Mucosa of rectum (tissue), 2 donors: Measurements from ENCODE around the gene MYT1.
"Not testable (repeated sequence)": the region's sequence is repeated elsewhere in the genome, so short reads cannot be mapped to it uniquely, and the experiment has no call there.

Experiments
- H3K27ac ChIP-seq, 2 donors: one replicate each; pipeline ENCODE4 v1.7.0; 2013; ENCODE audit warnings: inconsistent platforms in 2 of 2, low read depth in 2 of 2, low read length in 2 of 2
- H3K27me3 ChIP-seq, 2 donors: one replicate each; pipeline ENCODE4 v1.7.0; 2013; ENCODE audit warnings: low read length in 2 of 2; ENCODE audit not compliant: control insufficient read depth in 2 of 2, insufficient read depth in 2 of 2
- H3K36me3 ChIP-seq, 2 donors: one replicate each; pipeline ENCODE4 v1.7.0; 2013; ENCODE audit warnings: low read length in 2 of 2; ENCODE audit not compliant: control insufficient read depth in 2 of 2, insufficient read depth in 2 of 2
- H3K4me1 ChIP-seq, 2 donors: one replicate each; pipeline ENCODE4 v1.7.0; 2013; ENCODE audit warnings: low read length in 2 of 2, mild to moderate bottlenecking in 1 of 2; ENCODE audit not compliant: control insufficient read depth in 2 of 2, insufficient read depth in 2 of 2
- H3K4me3 ChIP-seq, 2 donors: one replicate each; pipeline ENCODE4 v1.7.0; 2013; ENCODE audit warnings: low read length in 2 of 2
- H3K9ac ChIP-seq, 2 donors: one replicate each; pipeline ENCODE4 v1.7.0; 2013; ENCODE audit warnings: low read length in 2 of 2, low read depth in 1 of 2, mild to moderate bottlenecking in 1 of 2
- H3K9me3 ChIP-seq, 2 donors: one replicate each; pipeline ENCODE4 v1.7.0; 2013; ENCODE audit warnings: low read length in 2 of 2; ENCODE audit not compliant: control insufficient read depth in 2 of 2
- donor health status: healthy.
- donor health status: Normal muscosa, but diverticular disease.

The MYT1 gene

DNA sequence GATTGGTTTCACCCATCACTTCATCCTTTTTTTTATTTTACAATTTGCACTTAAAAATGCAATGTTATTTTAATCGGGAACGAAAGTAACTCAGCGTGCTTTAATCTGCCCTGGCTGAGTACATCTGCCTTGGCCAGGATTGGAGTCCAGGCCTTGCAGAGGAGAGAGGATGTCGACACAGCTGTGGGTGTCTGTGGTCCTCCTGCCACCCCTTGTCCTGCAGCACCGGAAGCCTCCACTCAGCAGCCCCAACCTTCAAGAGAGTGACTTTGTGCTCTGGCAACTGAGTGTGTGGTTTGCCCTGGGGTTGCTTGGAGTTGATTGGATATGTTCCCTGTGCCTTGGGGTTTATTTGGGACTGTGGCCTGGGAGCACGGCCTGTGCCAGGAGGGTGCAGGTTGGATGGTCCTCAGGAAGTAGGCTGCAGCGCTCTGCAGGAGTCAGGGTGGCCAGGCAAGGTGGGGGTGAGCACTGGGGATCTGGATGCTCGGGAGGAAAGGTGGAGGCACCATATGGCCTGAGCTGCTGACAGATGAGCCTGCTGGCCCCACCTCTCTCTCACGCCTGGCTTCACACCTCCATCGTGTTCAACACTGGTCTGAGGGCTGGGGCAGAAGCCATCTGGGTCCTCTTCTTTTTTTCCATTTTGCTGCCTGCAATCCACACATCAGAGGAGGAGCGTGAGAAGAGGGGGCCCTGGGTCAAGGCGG is 4.3 kb downstream of the MYT1 start:
- Histone ChIP-seq H3K27ac (no peak overlapping the region), H3K27me3 (peaks cover 5 to 8% of the 10 kb centered on the region in 2 donors)

GRCh38 chr20:64169091-64169560 is 4.9 kb downstream of the MYT1 start:
- peaks cover 5 to 8% of the 10 kb centered on the region in 2 donors for H3K27me3 ChIP-seq
- no peak overlapping the region for H3K9ac ChIP-seq

More for the DNA sequence above, 4.3 kb downstream of the MYT1 start:
- Histone ChIP-seq H3K4me3 (no peak overlapping the region), H3K36me3 (no peaks in the 10 kb centered on the region), H3K9ac (no peak overlapping the region), H3K9me3 (no peaks in the 10 kb centered on the region), H3K4me1 (no peaks in the 10 kb centered on the region)

GRCh38 chr20:64171211-64171610 is 7.0 kb downstream of the MYT1 start:
- no peaks in the 10 kb centered on the region for H3K36me3 ChIP-seq
- peaks cover 5% of the 10 kb centered on the region in 2 donors for H3K27me3 ChIP-seq
- no peaks in the 10 kb centered on the region for H3K4me1 ChIP-seq
- H3K9me3 ChIP-seq = no peaks in the 10 kb centered on the region
- no peak overlapping the region for H3K9ac ChIP-seq
- H3K4me3 ChIP-seq = no peak overlapping the region
- no peak overlapping the region for H3K27ac ChIP-seq

More at GRCh38 chr20:64169091-64169560, 4.9 kb downstream of the MYT1 start:
- H3K4me1 ChIP-seq = no peaks in the 10 kb centered on the region
- H3K9me3 ChIP-seq = no peaks in the 10 kb centered on the region
- H3K36me3 ChIP-seq = no peaks in the 10 kb centered on the region
- no peak overlapping the region for H3K27ac ChIP-seq
- H3K4me3 ChIP-seq = no peak overlapping the region

GRCh38 chr20:64173116-64173515 is 8.9 kb downstream of the MYT1 start:
- H3K27me3 ChIP-seq = peaks cover 0 to 2% of the 10 kb centered on the region in 2 donors
- no peaks in the 10 kb centered on the region for H3K9me3 ChIP-seq
- no peaks in the 10 kb centered on the region for H3K36me3 ChIP-seq
- no peak overlapping the region for H3K4me3 ChIP-seq
- H3K27ac ChIP-seq = no peak overlapping the region
- H3K9ac ChIP-seq = no peak overlapping the region
- H3K4me1 ChIP-seq = no peaks in the 10 kb centered on the region

GRCh38 chr20:64176551-64176950 is 12.3 kb downstream of the MYT1 start:
- Histone ChIP-seq H3K4me3 (no peak overlapping the region), H3K4me1 (no peaks in the 10 kb centered on the region), H3K9me3 (no peaks in the 10 kb centered on the region), H3K9ac (no peak overlapping the region), H3K27ac (no peak overlapping the region), H3K27me3 (peaks cover 0 to 2% of the 10 kb centered on the region in 2 donors), H3K36me3 (no peaks in the 10 kb centered on the region)

- Histone ChIP-seq H3K36me3 (no peaks in the 10 kb centered on the region), H3K9ac (no peak overlapping the region), H3K27me3 (no peaks in the 10 kb centered on the region), H3K4me3 (no peak overlapping the region), H3K4me1 (no peaks in the 10 kb centered on the region), H3K9me3 (no peaks in the 10 kb centered on the region), H3K27ac (no peak overlapping the region)
Observed at GRCh38 chr20:64176971-64177370, 12.7 kb downstream of the MYT1 start.

DNA sequence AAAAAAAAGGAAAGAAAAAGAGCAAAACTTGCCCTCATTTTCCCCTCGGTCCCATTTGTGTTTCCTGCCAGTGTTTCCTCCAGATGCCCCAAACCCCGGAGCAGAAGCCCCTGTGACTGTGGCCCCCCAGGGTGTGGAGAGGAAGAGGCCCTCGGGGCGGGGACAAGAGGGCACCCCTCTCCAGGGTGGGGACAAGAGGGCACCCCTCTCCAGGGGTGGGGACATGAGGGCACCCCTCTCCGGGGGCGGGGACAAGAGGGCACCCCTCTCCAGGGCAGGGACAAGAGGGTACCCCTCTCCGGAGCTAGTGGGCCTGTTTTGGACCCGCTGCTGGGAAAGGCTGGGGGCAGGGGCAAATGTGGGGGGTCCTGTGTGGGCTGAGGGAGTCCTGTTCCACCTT is 13.1 kb downstream of the MYT1 start:
- no peaks in the 10 kb centered on the region for H3K4me1 ChIP-seq
- no peak overlapping the region for H3K4me3 ChIP-seq
- no peak overlapping the region for H3K27ac ChIP-seq
- no peaks in the 10 kb centered on the region for H3K27me3 ChIP-seq
- H3K9ac ChIP-seq = no peak overlapping the region
- no peaks in the 10 kb centered on the region for H3K9me3 ChIP-seq
- no peaks in the 10 kb centered on the region for H3K36me3 ChIP-seq

DNA sequence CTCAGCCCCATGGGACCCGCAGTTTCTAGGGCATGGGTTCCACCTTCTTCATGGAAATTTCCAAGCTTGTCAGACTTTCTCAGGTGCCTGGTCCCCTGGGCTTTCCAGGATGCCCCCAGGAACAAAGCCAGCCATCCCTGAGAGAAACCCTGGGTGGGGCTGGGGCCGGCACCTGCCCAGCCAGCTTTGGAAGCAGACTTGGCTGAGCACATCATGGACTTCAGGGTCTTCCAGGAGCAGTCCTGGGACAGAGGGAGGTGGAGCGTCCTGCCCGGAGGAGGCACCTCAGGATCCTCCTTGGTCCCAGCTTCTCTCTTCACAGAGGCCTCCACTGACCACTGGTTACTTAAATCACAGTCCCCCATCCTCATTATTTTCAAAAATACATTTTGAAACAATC is 13.5 kb downstream of the MYT1 start:
- Histone ChIP-seq H3K36me3 (no peaks in the 10 kb centered on the region), H3K4me1 (no peaks in the 10 kb centered on the region), H3K27me3 (no peaks in the 10 kb centered on the region), H3K4me3 (no peak overlapping the region), H3K9me3 (no peaks in the 10 kb centered on the region), H3K27ac (no peak overlapping the region), H3K9ac (no peak overlapping the region)

DNA sequence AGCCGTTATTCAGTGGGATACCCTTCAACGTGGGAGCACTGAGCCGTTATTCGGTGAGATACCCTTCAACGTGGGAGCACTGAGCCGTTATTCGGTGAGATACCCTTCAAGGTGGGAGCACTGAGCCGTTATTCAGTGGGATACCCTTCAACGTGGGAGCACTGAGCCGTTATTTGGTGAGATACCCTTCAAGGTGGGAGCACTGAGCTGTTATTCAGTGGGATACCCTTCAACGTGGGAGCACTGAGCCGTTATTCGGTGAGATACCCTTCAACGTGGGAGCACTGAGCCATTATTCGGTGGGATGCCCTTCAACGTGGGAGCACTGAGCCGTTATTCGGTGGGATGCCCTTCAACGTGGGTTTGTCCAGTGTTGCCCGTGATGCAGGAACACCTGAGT is 14.7 kb downstream of the MYT1 start:
- H3K27me3 ChIP-seq, H3K27ac ChIP-seq, H3K36me3 ChIP-seq, H3K4me3 ChIP-seq, H3K9me3 ChIP-seq, H3K4me1 ChIP-seq, H3K9ac ChIP-seq: not testable (repeated sequence)

DNA sequence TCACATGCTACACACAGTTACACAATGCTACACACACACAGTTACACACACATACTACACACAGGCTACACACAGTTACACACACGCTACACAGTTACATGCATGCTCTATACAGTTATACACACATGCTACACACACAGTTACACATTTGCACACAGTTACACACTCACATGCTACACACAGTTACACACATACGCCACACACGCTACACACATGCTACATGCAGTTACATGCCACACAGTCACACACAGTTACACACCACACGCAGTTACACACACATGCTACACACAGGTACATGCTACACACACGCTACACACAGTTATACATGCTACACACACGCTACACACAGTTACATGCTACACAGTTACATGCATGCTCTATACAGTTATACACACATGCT is 15.6 kb downstream of the MYT1 start:
- Histone ChIP-seq H3K9me3 (no peaks in the 10 kb centered on the region), H3K36me3 (no peaks in the 10 kb centered on the region), H3K4me1 (no peaks in the 10 kb centered on the region), H3K4me3 (no peak overlapping the region), H3K27me3 (no peaks in the 10 kb centered on the region), H3K27ac (no peak overlapping the region), H3K9ac (no peak overlapping the region)
